Glomerular visceral epithelial cell (primary cell): ENCODE measurements around the gene HEY2.
"Not testable (repeated sequence)": the region's sequence is repeated elsewhere in the genome, so short reads cannot be mapped to it uniquely, and the experiment has no call there.

Experiments
- DNase-seq: peaks from one replicate; pipeline ENCODE4 v3.0.0-alpha.2; 2016; ENCODE audit errors: extremely low spot score

HEY2 gene

GRCh38 chr6:125749173-125749864 is at the start of gene HEY2:
HEY2 (plus strand) TSS chr6:125749632; CDS start chr6:125749777, 145 bp downstream.
- DNase-seq: peak; percentile 89

- DNase-seq: no peak
These were observed 48.7 kb upstream of the HEY2 start for GRCh38 chr6:125700581-125701353.

- no peak for DNase-seq
These were observed 48.1 kb upstream of the HEY2 start for GRCh38 chr6:125701354-125701668.

DNA sequence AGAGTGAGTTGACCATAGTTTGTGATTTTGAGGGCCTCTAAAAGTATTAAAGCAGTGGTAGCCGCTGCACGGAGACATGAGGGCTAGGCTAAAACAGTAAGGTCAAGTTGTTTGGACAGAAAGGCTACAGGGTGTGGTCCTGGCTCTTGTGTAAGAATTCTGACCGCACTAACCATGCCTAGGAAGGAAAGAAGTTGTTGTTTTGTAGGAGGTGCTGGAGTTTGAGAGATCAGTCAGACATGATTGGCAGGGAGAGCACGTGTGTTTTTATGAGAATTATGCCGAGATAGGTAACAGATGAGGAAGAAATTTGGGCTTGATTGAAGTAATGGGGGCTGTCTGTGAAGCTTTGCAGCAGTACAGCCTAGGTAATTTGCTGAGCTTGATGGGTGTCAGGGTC is 45.5 kb upstream of the HEY2 start:
- DNase-seq: not testable (repeated sequence)

DNA sequence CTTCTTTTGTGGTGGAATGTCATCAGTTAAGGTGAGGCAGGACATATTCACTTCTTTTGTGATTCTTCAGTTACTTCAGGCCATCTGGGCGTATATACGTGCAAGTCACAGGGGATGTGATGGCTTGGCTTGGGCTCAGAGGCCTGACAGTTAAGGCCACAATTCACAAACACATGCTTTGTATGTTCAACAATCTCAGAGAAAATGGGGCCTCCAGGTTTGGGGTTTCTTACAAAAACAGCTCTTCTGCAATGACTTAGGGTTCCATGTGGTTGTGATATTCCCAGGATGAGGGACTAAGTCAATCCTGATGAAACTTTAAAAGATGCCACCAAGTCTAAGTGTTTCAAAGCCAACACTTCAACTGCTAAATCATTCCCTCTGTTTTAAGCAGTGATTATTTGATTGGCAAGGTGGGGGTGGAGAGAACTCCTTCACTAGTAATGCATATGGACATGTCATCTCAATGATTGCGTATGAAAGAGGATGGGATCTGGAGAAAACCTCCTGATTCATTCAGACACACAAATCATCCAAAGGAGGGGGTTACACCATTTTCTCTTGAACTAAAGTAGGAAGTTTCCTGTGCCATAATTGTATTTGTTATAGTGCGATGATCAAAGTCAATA is 41.7 kb upstream of the HEY2 start:
- DNase-seq: no peak

- no peak for DNase-seq
These were observed 38.3 kb upstream of the HEY2 start for GRCh38 chr6:125711013-125711675.

- DNase-seq: no peak
These were observed 34.9 kb upstream of the HEY2 start for GRCh38 chr6:125714441-125715090.

DNA sequence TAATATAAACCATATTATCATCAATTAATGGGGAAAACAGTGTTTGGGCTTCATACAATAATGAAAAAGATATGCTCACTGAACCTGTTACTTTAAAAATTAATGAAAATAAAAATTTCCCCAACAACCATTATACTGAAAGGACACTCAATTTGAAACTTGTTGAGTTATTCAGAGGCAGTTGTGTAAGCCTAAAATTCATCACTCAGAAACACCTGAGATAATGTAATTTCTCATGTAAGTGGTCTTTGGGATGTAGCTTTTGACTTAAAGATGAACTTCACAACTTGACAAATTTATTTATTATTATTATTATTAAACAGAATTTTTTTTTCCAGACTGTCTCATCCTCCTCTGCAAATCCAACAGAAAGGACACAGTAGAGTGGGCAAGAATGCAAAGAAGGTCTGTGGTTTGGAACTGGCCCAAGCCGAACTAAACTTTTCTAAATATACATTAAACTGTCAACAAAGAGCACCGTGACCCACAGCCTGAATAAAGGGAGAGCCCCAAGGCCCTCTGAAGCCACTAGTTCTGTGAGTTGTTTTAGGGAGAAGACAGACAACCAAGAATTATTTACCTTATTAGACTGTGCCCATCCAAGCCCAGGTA is 32.2 kb upstream of the HEY2 start:
- peak; percentile 63 for DNase-seq

DNA sequence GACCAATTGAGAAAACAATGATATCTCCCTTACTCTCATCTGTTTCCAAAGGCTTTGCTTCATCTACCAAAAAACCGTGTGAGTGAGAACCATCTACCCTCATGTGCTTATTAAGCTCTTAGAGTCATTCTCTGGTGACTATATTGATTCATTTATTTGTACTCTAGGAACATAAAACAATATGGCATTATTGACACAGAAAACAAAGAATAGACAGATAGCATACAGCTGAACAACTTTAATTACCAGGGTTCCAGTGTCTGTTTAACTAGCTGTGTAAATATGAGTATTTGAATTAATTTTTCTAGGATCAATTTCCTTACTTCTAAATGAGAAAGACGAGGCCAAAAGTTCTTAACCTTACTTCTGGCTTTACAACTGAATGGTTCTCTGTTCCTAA is 31.3 kb upstream of the HEY2 start:
- DNase-seq: no peak

GRCh38 chr6:125722886-125723285 is 26.5 kb upstream of the HEY2 start:
- DNase-seq: no peak

DNA sequence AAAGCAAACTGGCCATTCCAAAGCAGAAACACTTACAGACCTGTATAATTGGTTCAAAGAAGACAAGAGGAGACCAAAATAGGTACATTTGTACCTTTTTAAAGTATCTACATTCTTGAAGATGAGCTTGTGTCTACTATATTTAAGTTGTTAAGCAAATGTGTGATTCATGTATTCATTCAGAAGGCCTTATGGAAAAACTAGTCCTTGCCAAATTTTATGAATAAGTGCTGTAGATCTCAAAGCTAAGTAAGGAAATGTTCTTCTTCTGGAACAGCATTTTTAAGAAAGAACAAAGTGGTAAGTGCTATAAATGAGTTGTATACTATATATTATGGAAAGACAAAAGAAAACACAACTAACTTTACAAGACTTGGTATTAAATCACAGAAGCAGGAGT is 22.2 kb upstream of the HEY2 start:
- no peak for DNase-seq

GRCh38 chr6:125728739-125729138 is 20.7 kb upstream of the HEY2 start:
- DNase-seq: no peak

DNA sequence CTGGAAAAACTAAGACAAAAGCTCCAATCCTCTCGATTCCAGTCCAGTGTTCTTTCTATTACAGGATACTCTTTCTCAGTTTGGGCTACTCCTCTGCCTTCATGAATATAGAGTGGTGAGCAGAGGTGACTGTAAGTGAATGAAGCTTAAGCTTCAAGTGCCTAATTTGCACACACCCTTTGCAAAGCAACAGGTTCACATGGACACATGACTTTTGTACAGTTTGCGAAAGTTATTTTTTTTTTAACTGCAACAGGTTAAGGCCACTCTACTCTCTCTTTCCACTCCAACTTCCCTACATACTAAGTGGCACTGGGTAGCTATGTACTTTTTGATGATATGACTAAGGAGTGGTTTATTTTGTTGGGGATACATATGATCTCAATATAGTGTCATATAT is 19.4 kb upstream of the HEY2 start:
- no peak for DNase-seq

- DNase-seq: no peak
These were observed 17.0 kb upstream of the HEY2 start for GRCh38 chr6:125732398-125732797.

DNA sequence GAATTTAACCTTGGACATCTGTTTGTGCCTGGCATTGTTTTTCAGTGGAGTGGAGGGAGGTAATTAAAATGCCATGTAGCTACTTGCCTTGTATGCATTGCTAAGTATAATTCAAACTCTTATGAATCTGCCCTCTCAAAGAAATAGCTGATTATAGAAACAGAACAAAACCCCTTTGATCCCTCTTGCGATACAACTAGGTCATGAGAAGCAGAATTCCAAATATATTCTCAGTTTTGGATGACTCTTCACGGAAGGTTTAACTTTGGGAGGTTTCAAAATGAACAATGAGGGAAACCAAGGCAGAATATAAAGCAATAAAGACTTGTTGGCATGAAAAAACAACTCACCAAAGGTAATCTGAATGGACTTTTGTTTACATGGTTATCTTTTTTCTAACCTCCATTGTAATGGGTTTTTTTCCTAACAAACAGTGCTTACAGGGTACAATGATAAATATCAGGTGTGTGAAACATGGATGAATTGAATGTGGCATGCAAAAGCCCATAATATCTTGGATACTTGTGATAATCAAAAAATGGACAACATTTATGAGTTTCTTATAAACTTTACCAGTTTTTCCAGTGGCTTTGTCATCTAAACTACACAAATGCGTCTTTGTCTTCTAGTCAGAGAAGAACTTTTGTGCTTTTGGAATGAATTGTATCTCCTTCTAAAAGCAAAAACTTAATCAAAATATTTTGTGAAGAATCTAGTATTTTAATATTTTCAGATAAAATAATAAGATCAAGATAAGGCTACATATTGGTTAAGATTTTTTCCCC is 15.7 kb upstream of the HEY2 start:
- no peak for DNase-seq

- no peak for DNase-seq
These were observed 11.2 kb upstream of the HEY2 start for GRCh38 chr6:125738276-125738675.

GRCh38 chr6:125739364-125739763 is 10.1 kb upstream of the HEY2 start:
- DNase-seq: no peak

DNA sequence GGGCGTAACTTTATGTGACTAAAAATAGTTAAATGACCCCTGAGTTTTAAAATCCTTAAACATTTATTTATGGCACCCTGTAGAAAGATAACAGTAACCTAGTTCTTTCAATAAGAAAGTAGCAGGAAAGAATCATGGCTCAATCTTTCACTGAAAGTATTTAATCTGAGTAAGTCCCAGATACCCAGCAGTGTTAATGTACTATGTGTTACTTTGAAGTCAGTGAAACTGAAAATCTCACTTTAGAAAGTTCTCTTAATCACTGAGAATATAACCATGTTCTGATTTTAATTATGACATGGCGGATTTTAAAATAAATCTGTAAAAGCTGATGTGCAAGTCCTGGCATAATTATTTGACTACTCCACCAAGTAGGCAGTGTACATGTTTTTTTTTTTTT is 8.1 kb upstream of the HEY2 start:
- DNase-seq: no peak

DNA sequence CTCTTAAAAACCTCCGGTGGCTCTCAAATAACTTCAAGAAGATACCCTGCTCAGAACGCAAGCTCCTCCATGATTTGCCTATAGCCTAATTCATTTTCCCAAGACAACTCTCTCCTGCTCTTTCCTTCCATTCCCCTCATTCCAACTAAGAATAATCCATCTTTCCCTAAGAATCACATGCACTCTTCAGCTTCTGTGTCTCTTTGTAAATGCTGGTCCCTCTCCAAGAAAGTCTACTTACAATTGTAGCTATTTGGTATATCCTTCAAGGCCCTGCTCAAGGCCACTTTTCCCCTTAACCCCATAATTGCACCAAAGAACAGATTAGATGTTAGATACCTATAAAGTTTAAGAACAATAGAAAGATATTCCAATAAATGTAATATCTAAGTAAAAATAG is 7.4 kb upstream of the HEY2 start:
- DNase-seq: no peak

GRCh38 chr6:125742464-125743120 is 6.8 kb upstream of the HEY2 start:
- DNase-seq: no peak
